Measurements from ENCODE around the gene MAN1C1. TPM values are rescaled to one million over a fixed set of nuclear protein-coding genes. Genes with fewer than 3 reads are reported as not detected.

The MAN1C1 gene
- total RNA-seq, 1 donor from 2014 or later, result 0.20 TPM

- H3K4me3 Mint-ChIP-seq, result no peak overlapping the region
- no peaks in the 10 kb centered on the region for H3K9me3 Mint-ChIP-seq
- peaks cover 7% of the 10 kb centered on the region for H3K4me1 Mint-ChIP-seq
- H3K27me3 Mint-ChIP-seq, result peaks cover 22% of the 10 kb centered on the region
- no peak for DNase-seq
- TF ChIP-seq CTCF (IDR thresholded peaks at IDR 0.05), result no peak
- CTCF ChIA-PET, result no interaction called here
- POLR2A ChIA-PET, result no interaction called here
- H3K27ac Mint-ChIP-seq, result no peak overlapping the region
- H3K36me3 Mint-ChIP-seq (ENCODE audit: low read depth), result no peaks in the 10 kb centered on the region
- intact Hi-C loops (cut with micrococcal nuclease), result no loop called here
- no peak for ATAC-seq (ENCODE audit: low read depth)
These were observed 9.5 kb upstream of the MAN1C1 start for GRCh38 chr1:25607123-25607522.

GRCh38 chr1:25608488-25609178 is 8.0 kb upstream of the MAN1C1 start:
- POLR2A ChIA-PET, result interaction anchor here (1.7 kb wide), 1 partner anchor 59 kb away, joined by 4 read pairs; no protein-coding TSS in a partner anchor
- no peak overlapping the region for H3K4me3 Mint-ChIP-seq

GRCh38 chr1:25609921-25610320 is 6.7 kb upstream of the MAN1C1 start:
- CTCF ChIA-PET, result interaction anchor here (1.6 kb wide), 1 partner anchor 9 kb away, joined by 6 read pairs; no protein-coding TSS in a partner anchor
- H3K36me3 Mint-ChIP-seq (ENCODE audit: low read depth), result no peaks in the 10 kb centered on the region
- no peak overlapping the region for H3K4me3 Mint-ChIP-seq
- H3K9me3 Mint-ChIP-seq, result no peaks in the 10 kb centered on the region
- H3K27me3 Mint-ChIP-seq, result peaks cover 19% of the 10 kb centered on the region
- no peak for DNase-seq
- TF ChIP-seq CTCF (IDR thresholded peaks at IDR 0.05), result no peak
- H3K4me1 Mint-ChIP-seq, result peaks cover 12% of the 10 kb centered on the region
- POLR2A ChIA-PET, result no interaction called here
- H3K27ac Mint-ChIP-seq, result no peak overlapping the region
- ATAC-seq (ENCODE audit: low read depth), result no peak
- intact Hi-C loops (cut with micrococcal nuclease), result loop anchor here (2.0 kb wide), 2 partner anchors 67 to 201 kb away; partner anchors contain the start of gene LDLRAP1

More at GRCh38 chr1:25608488-25609178, 8.0 kb upstream of the MAN1C1 start:
- CTCF ChIA-PET, result interaction anchor here (0.7 to 1.6 kb wide), 7 partner anchors 10 to 389 kb away, joined by 3 to 6 read pairs (median 3); partner anchors contain the start of gene PAFAH2
- Mint-ChIP-seq H3K27ac (no peak overlapping the region), H3K4me1 (peaks cover 7% of the 10 kb centered on the region), H3K9me3 (no peaks in the 10 kb centered on the region), H3K27me3 (peaks cover 20% of the 10 kb centered on the region), H3K36me3 (ENCODE audit: low read depth) (no peaks in the 10 kb centered on the region)
- TF ChIP-seq CTCF (IDR thresholded peaks at IDR 0.05), result no peak
- intact Hi-C loops (cut with micrococcal nuclease), result loop anchor here (2.0 kb wide), 2 partner anchors 66 to 202 kb away; partner anchors contain the start of gene LDLRAP1
- DNase-seq, result peak; percentile 67
- peak; percentile 99 for ATAC-seq (ENCODE audit: low read depth)

- intact Hi-C loops (cut with micrococcal nuclease), result no loop called here
- ATAC-seq (ENCODE audit: low read depth), result no peak
- no peak overlapping the region for H3K4me3 Mint-ChIP-seq
- ChIA-PET CTCF (no interaction called here), POLR2A (no interaction called here)
- peaks cover 13% of the 10 kb centered on the region for H3K27me3 Mint-ChIP-seq
- no peak for DNase-seq
- TF ChIP-seq CTCF (IDR thresholded peaks at IDR 0.05), result no peak
- peaks cover 20% of the 10 kb centered on the region for H3K4me1 Mint-ChIP-seq
- H3K27ac Mint-ChIP-seq, result no peak overlapping the region
- H3K36me3 Mint-ChIP-seq (ENCODE audit: low read depth), result no peaks in the 10 kb centered on the region
- H3K9me3 Mint-ChIP-seq, result no peaks in the 10 kb centered on the region
These were observed 5.6 kb upstream of the MAN1C1 start for GRCh38 chr1:25610822-25611630.

- H3K27me3 Mint-ChIP-seq, result peaks cover 13% of the 10 kb centered on the region
- no peaks in the 10 kb centered on the region for H3K36me3 Mint-ChIP-seq (ENCODE audit: low read depth)
- H3K4me1 Mint-ChIP-seq, result peaks cover 20% of the 10 kb centered on the region
- H3K9me3 Mint-ChIP-seq, result no peaks in the 10 kb centered on the region
- no peak for TF ChIP-seq CTCF (IDR thresholded peaks at IDR 0.05)
- H3K4me3 Mint-ChIP-seq, result no peak overlapping the region
- ATAC-seq (ENCODE audit: low read depth) (no peak), DNase-seq (no peak)
- ChIA-PET POLR2A (no interaction called here), CTCF (no interaction called here)
- intact Hi-C loops (cut with micrococcal nuclease), result no loop called here
- no peak overlapping the region for H3K27ac Mint-ChIP-seq
These were observed 4.7 kb upstream of the MAN1C1 start for GRCh38 chr1:25611843-25612242.
